Keratinocyte (primary cell): ENCODE results near the gene SYT2.
"Not testable (repeated sequence)": the region's sequence is repeated elsewhere in the genome, so short reads cannot be mapped to it uniquely, and the experiment has no call there.

Experiments used
- CTCF ChIP-seq, 3 experiments: IDR thresholded peaks in 1 of 3; conservative IDR thresholded peaks in 1 of 3; optimal IDR thresholded peaks in 1 of 3; 2 replicates in 2 of 3; 3 replicates in 1 of 3; pipeline versions ENCODE3 to v1.5.1; 2011; ENCODE audit warnings: low read length in 3 of 3, mild to moderate bottlenecking in 3 of 3, moderate library complexity in 2 of 3, control low read depth in 1 of 3, inconsistent platforms in 1 of 3; ENCODE audit not compliant: insufficient read depth in 2 of 3; ENCODE audit errors: extremely low read depth in 1 of 3
- EZH2 ChIP-seq: IDR thresholded peaks from one replicate; pipeline ENCODE4 v1.6.1; 2012; ENCODE audit warnings: inconsistent platforms, mild to moderate bottlenecking, low read length, moderate library complexity

- not testable (repeated sequence) for TF ChIP-seq CTCF (optimal IDR thresholded peaks at IDR 0.05 in 1 of 3, IDR thresholded peaks at IDR 0.05 in 1 of 3, conservative IDR thresholded peaks at IDR 0.05 in 1 of 3; ENCODE audit: extremely low read depth in 1 of 3, insufficient read depth in 2 of 3, low read length in 3 of 3); EZH2
Observed at GRCh38 chr1:202546796-202547195, 163.5 kb downstream of the SYT2 start.
